SH-SY5Y (cell line): ENCODE data around the gene STARD6.

ENCODE experiments used
- GATA2 ChIP-seq: IDR thresholded peaks from 2 replicates; pipeline ENCODE4 v1.6.1; 2011; ENCODE audit warnings: mild to moderate bottlenecking, low read depth, low read length
- GATA3 ChIP-seq: IDR thresholded peaks from 2 replicates; pipeline ENCODE4 v1.6.1; 2011; ENCODE audit warnings: low read depth, mild to moderate bottlenecking, low read length, moderate library complexity

GRCh38 chr18:54294274-54294673, 63.4 kb downstream of the STARD6 start:
- TF ChIP-seq GATA3 (no peak), GATA2 (no peak)
